CD8-positive, alpha-beta memory T cell (primary cell): ENCODE data around the gene NKX1-1. TPM values are rescaled to one million over a fixed set of nuclear protein-coding genes. Genes with fewer than 3 reads are reported as not detected.

Source experiments
- CTCF ChIA-PET: fragments of 350-600 bp; sonication (Branson Sonifier 250); formaldehyde crosslinking; loops from one replicate; lab custom pipeline; 2021; ENCODE audit warnings: antibody characterized with exemption; lab: Charles Lee
- POLR2A ChIA-PET: fragments of 350-600 bp; sonication (Branson Sonifier 250); formaldehyde crosslinking; loops from one replicate; lab custom pipeline; 2021; ENCODE audit warnings: antibody characterized with exemption; lab: Charles Lee
- DNase-seq, 5 donors: peaks; one replicate each; pipeline versions ENCODE4 v3.0.0 to v3.0.0-alpha.2; 2020 to 2022; ENCODE audit warnings: mixed read lengths in 1 of 5
- H3K27ac ChIP-seq: one replicate; pipeline ENCODE4 v1.7.0; 2013; ENCODE audit warnings: low read depth, mild to moderate bottlenecking, low read length, moderate library complexity
- H3K27me3 ChIP-seq: 2 replicates; pipeline ENCODE4 v1.7.0; 2013; ENCODE audit warnings: low read length, mild to moderate bottlenecking; ENCODE audit not compliant: insufficient read depth, poor library complexity, severe bottlenecking
- H3K36me3 ChIP-seq: 2 replicates; pipeline ENCODE4 v1.7.0; 2013; ENCODE audit warnings: mild to moderate bottlenecking, low read length, moderate library complexity; ENCODE audit not compliant: insufficient read depth
- H3K4me1 ChIP-seq: 2 replicates; pipeline ENCODE4 v1.7.0; 2013; ENCODE audit warnings: mild to moderate bottlenecking, low read length, moderate library complexity; ENCODE audit not compliant: insufficient read depth
- H3K4me3 ChIP-seq: 2 replicates; pipeline ENCODE4 v1.7.0; 2013; ENCODE audit warnings: mild to moderate bottlenecking, low read length
- H3K9me3 ChIP-seq: 2 replicates; pipeline ENCODE4 v1.7.0; 2013; ENCODE audit warnings: mild to moderate bottlenecking, low read length
- H3K27ac Mint-ChIP-seq, 8 donors: one replicate each; pipeline ENCODE4 v1.8.0; 2020 to 2021; ENCODE audit warnings: mixed read lengths in 8 of 8, mild to moderate bottlenecking in 6 of 8, inconsistent platforms in 3 of 8, moderate library complexity in 3 of 8
- H3K27me3 Mint-ChIP-seq, 2 donors: one replicate each; pipeline ENCODE4 v1.8.0; 2020 to 2021; ENCODE audit warnings: mixed read lengths in 2 of 2, mild to moderate bottlenecking in 1 of 2, moderate library complexity in 1 of 2
- H3K36me3 Mint-ChIP-seq, 3 donors: one replicate each; pipeline ENCODE4 v1.8.0; 2020 to 2021; ENCODE audit warnings: mixed read lengths in 3 of 3, inconsistent platforms in 1 of 3, mild to moderate bottlenecking in 1 of 3
- H3K4me1 Mint-ChIP-seq, 3 donors: one replicate each; pipeline ENCODE4 v1.8.0; 2020 to 2021; ENCODE audit warnings: mixed read lengths in 3 of 3, inconsistent platforms in 1 of 3, mild to moderate bottlenecking in 1 of 3
- H3K4me3 Mint-ChIP-seq, 7 donors: one replicate each; pipeline ENCODE4 v1.8.0; 2020 to 2021; ENCODE audit warnings: mixed read lengths in 7 of 7, mild to moderate bottlenecking in 6 of 7, moderate library complexity in 4 of 7, inconsistent platforms in 2 of 7
- H3K9me3 Mint-ChIP-seq, 5 donors: one replicate each; pipeline ENCODE4 v1.8.0; 2020 to 2022; ENCODE audit warnings: mixed read lengths in 5 of 5, mild to moderate bottlenecking in 3 of 5, moderate library complexity in 2 of 5, inconsistent platforms in 1 of 5
- polyA plus RNA-seq: library from polyadenylated mRNA; unstranded; fragments of 300-500 nt; fragmentation: Illumina TruSeq; gene quantifications from one replicate; pipeline ENCODE4 v1.2.3, GENCODE V29; 2021
- total RNA-seq, 2 experiments: library from RNA; stranded (reverse); gene quantifications; one replicate each; pipeline ENCODE4 v1.2.3, GENCODE V29; 2021

The NKX1-1 gene
- total and polyA plus RNA-seq, 3 experiments from 2014 or later: not detected

GRCh38 chr4:1365271-1366178, 40.7 kb downstream of the NKX1-1 start:
- CTCF ChIA-PET: no interaction called here
- DNase-seq: peak in 1 of 5 donors; percentile 44

GRCh38 chr4:1364748-1365147, 41.5 kb downstream of the NKX1-1 start:
- DNase-seq: peak in 1 of 5 donors; percentile 16
- Mint-ChIP-seq H3K27ac (no peak overlapping the region), H3K4me1 (no peaks in the 10 kb centered on the region), H3K36me3 (peaks cover 0 to 34% (median 0%) of the 10 kb centered on the region in 3 donors), H3K27me3 (no peaks in the 10 kb centered on the region), H3K4me3 (no peak overlapping the region), H3K9me3 (no peaks in the 10 kb centered on the region)
- no peak overlapping the region for H3K27ac ChIP-seq
- no peak overlapping the region for H3K4me3 ChIP-seq
- no peaks in the 10 kb centered on the region for H3K27me3 ChIP-seq
- ChIA-PET CTCF (no interaction called here), POLR2A (no interaction called here)
- no peaks in the 10 kb centered on the region for H3K36me3 ChIP-seq
- H3K9me3 ChIP-seq: no peaks in the 10 kb centered on the region
- no peaks in the 10 kb centered on the region for H3K4me1 ChIP-seq

More at GRCh38 chr4:1365271-1366178, 40.7 kb downstream of the NKX1-1 start:
- Histone ChIP-seq H3K4me1 (no peaks in the 10 kb centered on the region), H3K4me3 (no peak overlapping the region), H3K9me3 (no peaks in the 10 kb centered on the region), H3K27ac (no peak overlapping the region), H3K27me3 (no peaks in the 10 kb centered on the region), H3K36me3 (no peaks in the 10 kb centered on the region)
- peaks cover 0 to 38% (median 0%) of the 10 kb centered on the region in 3 donors for H3K36me3 Mint-ChIP-seq
- no peak overlapping the region for H3K27ac Mint-ChIP-seq
- H3K4me3 Mint-ChIP-seq: no peak overlapping the region
- H3K4me1 Mint-ChIP-seq: no peaks in the 10 kb centered on the region
- no peaks in the 10 kb centered on the region for H3K27me3 Mint-ChIP-seq
- POLR2A ChIA-PET: no interaction called here
- H3K9me3 Mint-ChIP-seq: no peaks in the 10 kb centered on the region

GRCh38 chr4:1364217-1364616, 42.0 kb downstream of the NKX1-1 start:
- H3K27me3 Mint-ChIP-seq: no peaks in the 10 kb centered on the region
- Histone ChIP-seq H3K9me3 (no peaks in the 10 kb centered on the region), H3K36me3 (no peaks in the 10 kb centered on the region), H3K27me3 (no peaks in the 10 kb centered on the region), H3K4me1 (no peaks in the 10 kb centered on the region), H3K4me3 (no peak overlapping the region), H3K27ac (no peak overlapping the region)
- no peak overlapping the region for H3K27ac Mint-ChIP-seq
- no peaks in the 10 kb centered on the region for H3K4me1 Mint-ChIP-seq
- H3K9me3 Mint-ChIP-seq: no peaks in the 10 kb centered on the region
- CTCF ChIA-PET: no interaction called here
- DNase-seq: no peak
- POLR2A ChIA-PET: no interaction called here
- H3K36me3 Mint-ChIP-seq: peaks cover 0 to 33% (median 0%) of the 10 kb centered on the region in 3 donors
- no peak overlapping the region for H3K4me3 Mint-ChIP-seq

- POLR2A ChIA-PET: no interaction called here
- H3K27ac Mint-ChIP-seq: no peak overlapping the region
- H3K4me1 Mint-ChIP-seq: no peaks in the 10 kb centered on the region
- H3K9me3 ChIP-seq: no peaks in the 10 kb centered on the region
- no peak for DNase-seq
- no peak overlapping the region for H3K27ac ChIP-seq
- no peaks in the 10 kb centered on the region for H3K9me3 Mint-ChIP-seq
- peaks cover 0 to 40% (median 0%) of the 10 kb centered on the region in 3 donors for H3K36me3 Mint-ChIP-seq
- no peak overlapping the region for H3K4me3 ChIP-seq
- CTCF ChIA-PET: no interaction called here
- no peak overlapping the region for H3K4me3 Mint-ChIP-seq
- no peaks in the 10 kb centered on the region for H3K4me1 ChIP-seq
- no peaks in the 10 kb centered on the region for H3K36me3 ChIP-seq
- H3K27me3 ChIP-seq: no peaks in the 10 kb centered on the region
- no peaks in the 10 kb centered on the region for H3K27me3 Mint-ChIP-seq
Observed at GRCh38 chr4:1363513-1363912, 42.7 kb downstream of the NKX1-1 start.

GRCh38 chr4:1362521-1362920, 43.7 kb downstream of the NKX1-1 start:
- Mint-ChIP-seq H3K9me3 (no peaks in the 10 kb centered on the region), H3K27me3 (no peaks in the 10 kb centered on the region), H3K4me1 (no peaks in the 10 kb centered on the region), H3K36me3 (peaks cover 0 to 37% (median 0%) of the 10 kb centered on the region in 3 donors), H3K4me3 (no peak overlapping the region), H3K27ac (no peak overlapping the region)
- Histone ChIP-seq H3K4me3 (no peak overlapping the region), H3K36me3 (no peaks in the 10 kb centered on the region), H3K4me1 (no peaks in the 10 kb centered on the region), H3K9me3 (no peaks in the 10 kb centered on the region), H3K27me3 (no peaks in the 10 kb centered on the region), H3K27ac (no peak overlapping the region)
- DNase-seq: no peak
- CTCF ChIA-PET: no interaction called here
- POLR2A ChIA-PET: no interaction called here

GRCh38 chr4:1362046-1362445, 44.2 kb downstream of the NKX1-1 start:
- Mint-ChIP-seq H3K27me3 (no peaks in the 10 kb centered on the region), H3K4me1 (no peaks in the 10 kb centered on the region), H3K9me3 (no peaks in the 10 kb centered on the region), H3K4me3 (no peak overlapping the region), H3K36me3 (peaks cover 0 to 34% (median 0%) of the 10 kb centered on the region in 3 donors), H3K27ac (no peak overlapping the region)
- ChIA-PET CTCF (no interaction called here), POLR2A (no interaction called here)
- H3K27me3 ChIP-seq: no peaks in the 10 kb centered on the region
- H3K27ac ChIP-seq: no peak overlapping the region
- H3K36me3 ChIP-seq: no peaks in the 10 kb centered on the region
- no peaks in the 10 kb centered on the region for H3K4me1 ChIP-seq
- no peak for DNase-seq
- H3K4me3 ChIP-seq: no peak overlapping the region
- no peaks in the 10 kb centered on the region for H3K9me3 ChIP-seq

GRCh38 chr4:1361431-1361830, 44.8 kb downstream of the NKX1-1 start:
- H3K36me3 Mint-ChIP-seq: peaks cover 0 to 35% (median 0%) of the 10 kb centered on the region in 3 donors
- DNase-seq: no peak
- H3K4me1 Mint-ChIP-seq: peaks cover 0 to under 1% (median 0%) of the 10 kb centered on the region in 3 donors
- no peaks in the 10 kb centered on the region for H3K27me3 ChIP-seq
- ChIA-PET POLR2A (no interaction called here), CTCF (no interaction called here)
- no peak overlapping the region for H3K27ac Mint-ChIP-seq
- no peaks in the 10 kb centered on the region for H3K9me3 ChIP-seq
- H3K4me1 ChIP-seq: no peaks in the 10 kb centered on the region
- H3K27ac ChIP-seq: no peak overlapping the region
- H3K36me3 ChIP-seq: no peaks in the 10 kb centered on the region
- H3K27me3 Mint-ChIP-seq: no peaks in the 10 kb centered on the region
- H3K4me3 Mint-ChIP-seq: no peak overlapping the region
- H3K4me3 ChIP-seq: no peak overlapping the region
- no peaks in the 10 kb centered on the region for H3K9me3 Mint-ChIP-seq

GRCh38 chr4:1360423-1361283, 45.6 kb downstream of the NKX1-1 start:
- no peaks in the 10 kb centered on the region for H3K27me3 Mint-ChIP-seq
- ChIA-PET POLR2A (no interaction called here), CTCF (no interaction called here)

More at GRCh38 chr4:1360423-1361283, 45.6 kb downstream of the NKX1-1 start:
- no peak overlapping the region for H3K27ac ChIP-seq
- H3K27ac Mint-ChIP-seq: no peak overlapping the region
- no peaks in the 10 kb centered on the region for H3K27me3 ChIP-seq
- peaks cover 0 to 2% (median 0%) of the 10 kb centered on the region in 3 donors for H3K4me1 Mint-ChIP-seq
- H3K4me1 ChIP-seq: no peaks in the 10 kb centered on the region
- H3K9me3 Mint-ChIP-seq: no peaks in the 10 kb centered on the region
- H3K36me3 Mint-ChIP-seq: peaks cover 0 to 37% (median 0%) of the 10 kb centered on the region in 3 donors
- no peaks in the 10 kb centered on the region for H3K36me3 ChIP-seq
- H3K4me3 ChIP-seq: no peak overlapping the region
- no peak for DNase-seq
- no peaks in the 10 kb centered on the region for H3K9me3 ChIP-seq
- no peak overlapping the region for H3K4me3 Mint-ChIP-seq
